Nephron (organoid): ENCODE measurements around the gene SOWAHA.

Experiments used
- H3K27ac Mint-ChIP-seq, 3 experiments: 2 replicates each; pipeline ENCODE4 v1.8.0; 2020; ENCODE audit warnings: mixed read lengths in 3 of 3, mild to moderate bottlenecking in 2 of 3, moderate library complexity in 1 of 3
- H3K27me3 Mint-ChIP-seq: 2 replicates; pipeline ENCODE4 v1.8.0; 2021; ENCODE audit warnings: low read depth, mild to moderate bottlenecking, moderate library complexity, mixed read lengths
- H3K36me3 Mint-ChIP-seq: 2 replicates; pipeline ENCODE4 v1.8.0; 2020; ENCODE audit warnings: low read depth, mixed read lengths
- H3K4me1 Mint-ChIP-seq: 2 replicates; pipeline ENCODE4 v1.8.0; 2020; ENCODE audit warnings: mixed read lengths
- H3K4me3 Mint-ChIP-seq, 3 experiments: 2 replicates each; pipeline ENCODE4 v1.8.0; 2020; ENCODE audit warnings: mild to moderate bottlenecking in 3 of 3, mixed read lengths in 3 of 3, moderate library complexity in 2 of 3
- H3K9me3 Mint-ChIP-seq: 2 replicates; pipeline ENCODE4 v1.8.0; 2020; ENCODE audit warnings: mixed read lengths
- TF ChIP-seq, protein P1 (sequence below), 3 experiments: fragments of 200-600 bp; sonication (generic); IDR thresholded peaks; one replicate each; pipeline ENCODE4 v1.5.0; 2021; ENCODE audit warnings: antibody characterized with exemption in 3 of 3; ENCODE audit not compliant: unreplicated experiment in 3 of 3

Gene SOWAHA

DNA sequence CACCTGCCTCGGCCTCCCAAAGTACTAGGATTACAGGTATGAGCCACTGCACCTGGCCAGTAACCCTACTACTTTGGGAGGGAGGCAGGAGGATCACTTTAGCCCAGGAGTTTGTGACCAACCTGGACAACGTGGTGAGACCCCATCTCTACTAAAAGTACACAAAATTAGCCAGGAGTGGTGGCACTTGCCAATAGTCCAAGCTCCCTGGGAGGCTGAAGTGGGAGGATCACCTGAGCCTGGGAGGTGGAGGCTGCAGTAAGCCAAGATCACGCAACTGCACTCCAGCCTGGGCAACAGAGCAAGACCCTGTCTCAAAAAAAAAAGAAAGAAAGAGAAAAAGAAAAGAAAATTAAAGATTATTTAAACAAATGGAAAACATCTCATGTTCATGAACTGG, 42.9 kb downstream of the SOWAHA start:
- H3K36me3 Mint-ChIP-seq, result no peaks in the 10 kb centered on the region
- no peaks in the 10 kb centered on the region for H3K4me1 Mint-ChIP-seq
- no peak overlapping the region for H3K27ac Mint-ChIP-seq
- no peaks in the 10 kb centered on the region for H3K9me3 Mint-ChIP-seq
- TF ChIP-seq, protein P1, sequence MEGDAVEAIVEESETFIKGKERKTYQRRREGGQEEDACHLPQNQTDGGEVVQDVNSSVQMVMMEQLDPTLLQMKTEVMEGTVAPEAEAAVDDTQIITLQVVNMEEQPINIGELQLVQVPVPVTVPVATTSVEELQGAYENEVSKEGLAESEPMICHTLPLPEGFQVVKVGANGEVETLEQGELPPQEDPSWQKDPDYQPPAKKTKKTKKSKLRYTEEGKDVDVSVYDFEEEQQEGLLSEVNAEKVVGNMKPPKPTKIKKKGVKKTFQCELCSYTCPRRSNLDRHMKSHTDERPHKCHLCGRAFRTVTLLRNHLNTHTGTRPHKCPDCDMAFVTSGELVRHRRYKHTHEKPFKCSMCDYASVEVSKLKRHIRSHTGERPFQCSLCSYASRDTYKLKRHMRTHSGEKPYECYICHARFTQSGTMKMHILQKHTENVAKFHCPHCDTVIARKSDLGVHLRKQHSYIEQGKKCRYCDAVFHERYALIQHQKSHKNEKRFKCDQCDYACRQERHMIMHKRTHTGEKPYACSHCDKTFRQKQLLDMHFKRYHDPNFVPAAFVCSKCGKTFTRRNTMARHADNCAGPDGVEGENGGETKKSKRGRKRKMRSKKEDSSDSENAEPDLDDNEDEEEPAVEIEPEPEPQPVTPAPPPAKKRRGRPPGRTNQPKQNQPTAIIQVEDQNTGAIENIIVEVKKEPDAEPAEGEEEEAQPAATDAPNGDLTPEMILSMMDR (IDR thresholded peaks at IDR 0.05; ENCODE audit: unreplicated experiment in 3 of 3), result no peak
- peaks cover 12% of the 10 kb centered on the region for H3K27me3 Mint-ChIP-seq
- H3K4me3 Mint-ChIP-seq, result no peak overlapping the region

DNA sequence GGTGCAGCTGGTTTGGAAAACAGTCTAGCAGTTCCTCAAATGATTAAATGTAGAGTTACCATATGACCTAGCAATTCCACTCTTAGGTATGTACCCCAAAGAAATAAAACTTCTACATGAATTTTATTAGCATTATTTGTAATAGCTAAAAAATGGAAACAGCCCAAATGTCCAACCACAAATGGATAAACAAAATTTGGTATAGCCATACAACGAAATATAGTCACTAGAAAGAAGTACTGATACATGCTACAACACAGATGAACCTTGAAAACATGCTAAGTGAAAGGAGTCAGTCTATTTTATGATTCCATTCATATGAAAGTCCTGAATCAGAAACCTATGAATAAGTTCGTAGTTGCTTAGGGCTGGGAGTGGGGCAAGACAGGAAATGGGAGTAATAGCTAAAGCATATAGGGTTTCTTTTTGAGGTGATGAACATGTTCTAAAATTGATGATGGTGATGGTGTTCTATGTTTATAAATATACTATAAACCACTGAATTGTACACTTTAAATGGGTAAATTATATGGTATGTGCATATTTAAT, 46.9 kb downstream of the SOWAHA start:
- Mint-ChIP-seq H3K27ac (no peak overlapping the region), H3K4me1 (no peaks in the 10 kb centered on the region), H3K36me3 (no peaks in the 10 kb centered on the region), H3K27me3 (peaks cover 15% of the 10 kb centered on the region), H3K4me3 (no peak overlapping the region), H3K9me3 (no peaks in the 10 kb centered on the region)
- TF ChIP-seq, protein P1 (IDR thresholded peaks at IDR 0.05; ENCODE audit: unreplicated experiment in 3 of 3), result no peak

- no peaks in the 10 kb centered on the region for H3K9me3 Mint-ChIP-seq
- peaks cover 6% of the 10 kb centered on the region for H3K4me1 Mint-ChIP-seq
- no peaks in the 10 kb centered on the region for H3K36me3 Mint-ChIP-seq
- no peak overlapping the region for H3K4me3 Mint-ChIP-seq
- TF ChIP-seq, protein P1 (IDR thresholded peaks at IDR 0.05; ENCODE audit: unreplicated experiment in 3 of 3), result no peak
- H3K27ac Mint-ChIP-seq, result peak overlapping the region in 1 of 3 experiments; percentile 13
- peaks cover 9% of the 10 kb centered on the region for H3K27me3 Mint-ChIP-seq
Measured at GRCh38 chr5:132860742-132861141, 47.6 kb downstream of the SOWAHA start.

DNA sequence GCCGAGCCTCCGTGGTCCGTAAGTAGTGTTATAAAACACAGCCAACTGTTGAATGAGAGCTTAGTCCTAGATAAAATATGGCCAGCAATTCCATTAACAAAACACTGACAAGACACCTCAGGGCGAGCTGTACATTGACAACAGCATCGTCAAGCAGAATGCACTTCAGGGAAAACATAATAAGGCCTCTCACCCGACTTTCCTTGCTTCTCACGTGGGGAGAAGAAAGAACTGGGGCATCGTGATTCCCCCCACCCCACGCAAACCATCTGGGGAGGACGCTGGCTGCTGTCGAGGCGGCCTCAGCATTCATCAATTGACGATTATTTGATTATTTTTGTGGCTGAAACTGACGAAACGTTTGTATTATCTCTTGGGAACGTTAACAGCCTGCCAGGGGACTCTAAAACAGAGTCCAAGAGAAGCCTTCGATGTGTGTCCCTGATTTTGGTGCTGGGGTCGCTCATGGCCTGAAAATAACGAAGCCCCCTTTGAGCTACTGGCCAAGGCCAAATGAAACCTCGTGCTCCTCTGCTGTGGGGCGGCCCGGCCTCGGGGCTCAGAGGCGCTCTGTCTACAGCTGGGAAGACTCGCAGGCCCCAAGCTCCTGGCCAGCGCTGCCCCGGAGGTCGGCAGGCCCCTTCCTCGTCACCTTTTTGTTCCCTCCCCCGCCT, 52.7 kb downstream of the SOWAHA start:
- Mint-ChIP-seq H3K4me3 (peak overlapping the region; percentile 97 to 100 (median 98)), H3K27ac (peak overlapping the region; percentile 96 to 99 (median 98))
- TF ChIP-seq, protein P1 (IDR thresholded peaks at IDR 0.05; ENCODE audit: unreplicated experiment in 3 of 3), result no peak

More for the DNA sequence above, 52.7 kb downstream of the SOWAHA start:
- H3K9me3 Mint-ChIP-seq, result no peaks in the 10 kb centered on the region
- peaks cover 32% of the 10 kb centered on the region for H3K4me1 Mint-ChIP-seq
- H3K27me3 Mint-ChIP-seq, result peaks cover 3% of the 10 kb centered on the region
- H3K36me3 Mint-ChIP-seq, result peaks cover 23% of the 10 kb centered on the region
